SK-N-SH treated with all-trans-retinoic acid at 6 μM for 48 hours (cell line): ENCODE data around the gene LINS1.

Source experiments
- CSDC2 ChIP-seq: fragments of 250-450 bp; sonication (Bioruptor Pico); IDR thresholded peaks from 2 replicates; pipeline ENCODE4 v1.5.0; 2020; ENCODE audit warnings: mild to moderate bottlenecking, moderate library complexity
- POU6F1 ChIP-seq: fragments of 250-450 bp; sonication (Bioruptor Pico); IDR thresholded peaks from 2 replicates; pipeline ENCODE4 v1.8.0; 2021; ENCODE audit warnings: low read depth, mild to moderate bottlenecking, moderate library complexity, borderline replicate concordance
- PPARA ChIP-seq: fragments of 250-450 bp; sonication (Bioruptor Pico); IDR thresholded peaks from 2 replicates; pipeline ENCODE4 v1.5.0; 2020; ENCODE audit warnings: mild to moderate bottlenecking, borderline replicate concordance
- RARB ChIP-seq: fragments of 250-450 bp; sonication (Bioruptor Pico); IDR thresholded peaks from 2 replicates; pipeline ENCODE4 v1.8.0; 2021; ENCODE audit warnings: mild to moderate bottlenecking, moderate library complexity
- TSHZ2 ChIP-seq: fragments of 250-450 bp; sonication (Bioruptor Pico); IDR thresholded peaks from 2 replicates; pipeline ENCODE4 v1.5.0; 2020; ENCODE audit warnings: mild to moderate bottlenecking, moderate library complexity
- ZC3H10 ChIP-seq: fragments of 250-450 bp; sonication (Bioruptor Pico); IDR thresholded peaks from 2 replicates; pipeline ENCODE4 v1.5.1; 2021; ENCODE audit warnings: mild to moderate bottlenecking, moderate library complexity
- ZFP3 ChIP-seq: fragments of 250-450 bp; sonication (Bioruptor Pico); IDR thresholded peaks from 2 replicates; pipeline ENCODE4 v1.5.0; 2020; ENCODE audit warnings: mild to moderate bottlenecking, moderate library complexity
- ZFP30 ChIP-seq: fragments of 450-650 bp; formaldehyde crosslinking; IDR thresholded peaks from 2 replicates; pipeline ENCODE4 v1.5.0; 2022; ENCODE audit warnings: mild to moderate bottlenecking, moderate library complexity

- TF ChIP-seq RARB (no peak), ZFP3 (CRISPR knock-in tag) (no peak), ZC3H10 (CRISPR knock-in tag) (no peak), TSHZ2 (CRISPR knock-in tag) (no peak), POU6F1 (no peak), PPARA (CRISPR knock-in tag) (no peak), ZFP30 (CRISPR knock-in tag) (no peak), CSDC2 (no peak)
Observed at GRCh38 chr15:100591835-100592234, 10.1 kb downstream of the LINS1 start.
